Panc1 (cell line): ENCODE results near the gene AK8. TPM values are rescaled to one million over a fixed set of nuclear protein-coding genes. Genes with fewer than 3 reads are reported as not detected.

Source experiments
- ATAC-seq: fragments of 200-7000 bp; cut with Tn5 transposase; 2 replicates; pipeline ENCODE4 v1.9.1; 2020; ENCODE audit warnings: mild to moderate bottlenecking, moderate library complexity
- BruUV-seq: library from RNA; stranded (reverse); fragments of 400-500 nt; replicated peaks from 2 replicates; lab custom pipeline; 2021; lab: Mats Ljungman, UMichigan
- CTCF ChIA-PET: fragments of 300-600 bp; sonication (Branson Sonifier 250); formaldehyde crosslinking; loops from one replicate; lab custom pipeline; 2022; ENCODE audit warnings: antibody characterized with exemption; lab: Charles Lee
- POLR2A ChIA-PET: fragments of 300-600 bp; sonication (Branson Sonifier 250); formaldehyde crosslinking; loops from one replicate; lab custom pipeline; 2022; ENCODE audit warnings: antibody characterized with exemption; lab: Charles Lee
- DNase-seq: peaks from one replicate; pipeline ENCODE4 v3.0.0-alpha.2; 2010; ENCODE audit warnings: low read depth, low spot score
- H3K27ac ChIP-seq: 2 replicates; pipeline ENCODE4 v1.5.1; 2011; ENCODE audit warnings: mild to moderate bottlenecking, low read length, inconsistent platforms
- H3K27me3 ChIP-seq: fragments of 200-500 bp; sonication (Bioruptor generic); 2 replicates; pipeline ENCODE4 v1.6.0; 2014; ENCODE audit warnings: low read length, inconsistent platforms; ENCODE audit not compliant: control insufficient read depth, insufficient read depth
- H3K36me3 ChIP-seq: fragments of 200-500 bp; sonication (Bioruptor generic); 2 replicates; pipeline ENCODE4 v1.5.1; 2014; ENCODE audit warnings: inconsistent platforms, mild to moderate bottlenecking, low read length, moderate library complexity; ENCODE audit not compliant: control insufficient read depth, insufficient read depth
- H3K4me1 ChIP-seq: 2 replicates; pipeline ENCODE4 v1.5.1; 2011; ENCODE audit warnings: inconsistent platforms, mild to moderate bottlenecking, low read length, moderate library complexity; ENCODE audit not compliant: control insufficient read depth, insufficient read depth
- H3K4me3 ChIP-seq, 2 experiments: 2 replicates each; pipeline ENCODE4 v1.5.1; 2011 to 2012; ENCODE audit warnings: low read depth in 2 of 2, low read length in 2 of 2, mild to moderate bottlenecking in 2 of 2, inconsistent platforms in 1 of 2, moderate library complexity in 1 of 2
- H3K9me3 ChIP-seq: fragments of 200-500 bp; sonication (Bioruptor generic); 2 replicates; pipeline ENCODE4 v1.5.1; 2014; ENCODE audit warnings: low read depth, mild to moderate bottlenecking, inconsistent platforms, low read length, moderate library complexity; ENCODE audit not compliant: control insufficient read depth, insufficient read depth
- CTCF ChIP-seq: fragments of 450-650 bp; IDR thresholded peaks from 2 replicates; pipeline ENCODE4 v1.5.1; 2017; ENCODE audit warnings: mild to moderate bottlenecking
- POLR2AphosphoS5 ChIP-seq: IDR thresholded peaks from 2 replicates; pipeline ENCODE4 v1.6.1; 2012; ENCODE audit warnings: mild to moderate bottlenecking, low read depth, low read length, moderate library complexity
- SIN3A ChIP-seq: IDR thresholded peaks from 2 replicates; pipeline ENCODE4 v1.6.1; 2012; ENCODE audit warnings: low read depth, mild to moderate bottlenecking, low read length, moderate library complexity, borderline replicate concordance; ENCODE audit not compliant: insufficient read depth
- TCF7L2 ChIP-seq: IDR thresholded peaks from 2 replicates; pipeline ENCODE4 v1.6.1; 2011; ENCODE audit warnings: mild to moderate bottlenecking, low read depth, low read length, inconsistent platforms
- in situ Hi-C: cut with HindIII; loops from 2 replicates; pipeline ENCODE4 v1.10.0; 2016; ENCODE audit warnings: low sequenced_read_pairs, low pct_unique_long_range_greater_than_20kb
- intact Hi-C: fragments of 100-400 bp; cut with micrococcal nuclease; formaldehyde crosslinking; loops from one replicate; pipeline ENCODE4 v1.10.0; 2022; ENCODE audit not compliant: unreplicated experiment
- total RNA-seq: library from RNA; stranded (reverse); gene quantifications from one replicate; pipeline ENCODE4 v1.2.1, GENCODE V29; 2021; ENCODE audit not compliant: unreplicated experiment
- TF ChIP-seq, protein P1 (sequence below), 2 experiments: IDR thresholded peaks; 2 replicates each; pipeline ENCODE4 v1.6.1; 2011 to 2012; ENCODE audit warnings: low read depth in 2 of 2, control low read depth in 1 of 2, low read length in 1 of 2, mild to moderate bottlenecking in 1 of 2, moderate library complexity in 1 of 2; ENCODE audit not compliant: insufficient read depth in 1 of 2

The AK8 gene
- total RNA-seq, 1 experiment from 2014 or later, result 0.39 TPM

- Histone ChIP-seq H3K27ac (no peak overlapping the region), H3K4me3 (no peak overlapping the region), H3K9me3 (no peaks in the 10 kb centered on the region), H3K36me3 (no peaks in the 10 kb centered on the region), H3K4me1 (no peaks in the 10 kb centered on the region), H3K27me3 (no peaks in the 10 kb centered on the region)
- DNase-seq, result no peak
- in situ Hi-C loops (no loop called here), intact Hi-C loops (no loop called here)
- no peak for ATAC-seq
- ChIA-PET CTCF (no interaction called here), POLR2A (no interaction called here)
- BruUV-seq, result no TSS peak
- TF ChIP-seq, protein P1, sequence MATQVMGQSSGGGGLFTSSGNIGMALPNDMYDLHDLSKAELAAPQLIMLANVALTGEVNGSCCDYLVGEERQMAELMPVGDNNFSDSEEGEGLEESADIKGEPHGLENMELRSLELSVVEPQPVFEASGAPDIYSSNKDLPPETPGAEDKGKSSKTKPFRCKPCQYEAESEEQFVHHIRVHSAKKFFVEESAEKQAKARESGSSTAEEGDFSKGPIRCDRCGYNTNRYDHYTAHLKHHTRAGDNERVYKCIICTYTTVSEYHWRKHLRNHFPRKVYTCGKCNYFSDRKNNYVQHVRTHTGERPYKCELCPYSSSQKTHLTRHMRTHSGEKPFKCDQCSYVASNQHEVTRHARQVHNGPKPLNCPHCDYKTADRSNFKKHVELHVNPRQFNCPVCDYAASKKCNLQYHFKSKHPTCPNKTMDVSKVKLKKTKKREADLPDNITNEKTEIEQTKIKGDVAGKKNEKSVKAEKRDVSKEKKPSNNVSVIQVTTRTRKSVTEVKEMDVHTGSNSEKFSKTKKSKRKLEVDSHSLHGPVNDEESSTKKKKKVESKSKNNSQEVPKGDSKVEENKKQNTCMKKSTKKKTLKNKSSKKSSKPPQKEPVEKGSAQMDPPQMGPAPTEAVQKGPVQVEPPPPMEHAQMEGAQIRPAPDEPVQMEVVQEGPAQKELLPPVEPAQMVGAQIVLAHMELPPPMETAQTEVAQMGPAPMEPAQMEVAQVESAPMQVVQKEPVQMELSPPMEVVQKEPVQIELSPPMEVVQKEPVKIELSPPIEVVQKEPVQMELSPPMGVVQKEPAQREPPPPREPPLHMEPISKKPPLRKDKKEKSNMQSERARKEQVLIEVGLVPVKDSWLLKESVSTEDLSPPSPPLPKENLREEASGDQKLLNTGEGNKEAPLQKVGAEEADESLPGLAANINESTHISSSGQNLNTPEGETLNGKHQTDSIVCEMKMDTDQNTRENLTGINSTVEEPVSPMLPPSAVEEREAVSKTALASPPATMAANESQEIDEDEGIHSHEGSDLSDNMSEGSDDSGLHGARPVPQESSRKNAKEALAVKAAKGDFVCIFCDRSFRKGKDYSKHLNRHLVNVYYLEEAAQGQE (IDR thresholded peaks at IDR 0.05; ENCODE audit: insufficient read depth in 1 of 2, low read depth in 2 of 2, low read length in 1 of 2), result no peak
- TF ChIP-seq CTCF (no peak), TCF7L2 (no peak), SIN3A (no peak), POLR2AphosphoS5 (no peak)
Observed at GRCh38 chr9:132814937-132815336, 63.1 kb downstream of the AK8 start.

DNA sequence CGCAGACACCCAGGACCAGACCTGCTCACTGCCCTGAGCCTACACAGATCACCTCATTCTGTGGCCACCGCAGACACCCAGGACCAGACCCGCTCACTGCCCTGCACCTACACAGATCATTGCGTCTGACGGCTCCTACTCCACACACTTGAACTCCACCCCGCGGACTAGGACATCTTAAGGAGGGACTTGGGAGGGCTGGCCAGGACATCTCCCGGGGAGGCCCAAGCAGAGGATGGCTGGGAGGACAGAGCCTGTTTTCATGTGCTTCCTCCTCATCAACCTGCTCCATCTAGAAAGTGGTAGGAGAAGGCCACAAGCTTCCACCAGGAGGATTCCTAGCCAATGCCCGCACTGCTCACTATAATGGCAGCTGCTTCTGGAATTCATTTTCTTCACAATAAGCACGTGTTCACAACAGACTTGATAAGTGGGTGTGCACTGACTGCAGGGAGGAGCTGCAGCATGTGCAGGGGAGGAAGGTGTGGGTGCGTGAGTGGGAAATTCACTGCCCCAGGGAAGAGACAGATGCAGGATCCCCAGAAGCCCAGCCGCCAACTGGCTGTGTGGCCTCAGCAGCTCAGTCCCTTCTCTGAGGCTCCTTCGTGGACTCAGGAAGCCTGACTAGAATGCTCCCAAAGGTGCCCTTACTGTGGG, 64.8 kb downstream of the AK8 start:
- DNase-seq, result no peak
- Histone ChIP-seq H3K27me3 (no peaks in the 10 kb centered on the region), H3K9me3 (no peaks in the 10 kb centered on the region), H3K4me1 (no peaks in the 10 kb centered on the region), H3K36me3 (no peaks in the 10 kb centered on the region), H3K27ac (no peak overlapping the region), H3K4me3 (no peak overlapping the region)
- in situ Hi-C loops, result no loop called here
- POLR2A ChIA-PET, result interaction anchor here (0.7 kb wide), 1 partner anchor 112 kb away, joined by 4 read pairs; no protein-coding TSS in a partner anchor
- TF ChIP-seq CTCF (no peak), POLR2AphosphoS5 (no peak), TCF7L2 (no peak), SIN3A (no peak)
- TF ChIP-seq, protein P1 (IDR thresholded peaks at IDR 0.05; ENCODE audit: insufficient read depth in 1 of 2, low read depth in 2 of 2, low read length in 1 of 2), result no peak
- ATAC-seq, result no peak
- intact Hi-C loops, result no loop called here
- BruUV-seq, result no TSS peak
- CTCF ChIA-PET, result no interaction called here
